Activated B cell treated with CpG ODN at 0.5 μM for 24 hours (primary cell): ENCODE results near the gene RPL7A. TPM values are rescaled to one million over a fixed set of nuclear protein-coding genes. Genes with fewer than 3 reads are reported as not detected.
"Not testable (repeated sequence)": the region's sequence is repeated elsewhere in the genome, so short reads cannot be mapped to it uniquely, and the experiment has no call there.

ENCODE experiments used
- ATAC-seq: fragments of 200-7000 bp; cut with Tn5 transposase; one replicate; pipeline ENCODE4 v1.10.0; 2021; ENCODE audit warnings: low read depth, mild to moderate bottlenecking, moderate library complexity
- CTCF ChIA-PET: fragments of 350-600 bp; sonication (Branson Sonifier 250); formaldehyde crosslinking; loops from one replicate; lab custom pipeline; 2021; ENCODE audit warnings: antibody characterized with exemption; lab: Charles Lee
- POLR2A ChIA-PET: fragments of 350-600 bp; sonication (Branson Sonifier 250); formaldehyde crosslinking; loops from one replicate; lab custom pipeline; 2021; ENCODE audit warnings: antibody characterized with exemption; lab: Charles Lee
- DNase-seq: peaks from one replicate; pipeline ENCODE4 v3.0.0; 2022
- H3K27ac Mint-ChIP-seq: one replicate; pipeline ENCODE4 v1.8.0; 2020; ENCODE audit warnings: mixed read lengths
- H3K27me3 Mint-ChIP-seq: one replicate; pipeline ENCODE4 v1.8.0; 2021; ENCODE audit warnings: mixed read lengths
- H3K36me3 Mint-ChIP-seq: one replicate; pipeline ENCODE4 v1.8.0; 2021; ENCODE audit warnings: low read depth, mixed read lengths
- H3K4me1 Mint-ChIP-seq: one replicate; pipeline ENCODE4 v1.8.0; 2021; ENCODE audit warnings: mixed read lengths
- H3K4me3 Mint-ChIP-seq: one replicate; pipeline ENCODE4 v1.8.0; 2020; ENCODE audit warnings: mild to moderate bottlenecking, mixed read lengths
- H3K9me3 Mint-ChIP-seq: one replicate; pipeline ENCODE4 v1.8.0; 2020; ENCODE audit warnings: mixed read lengths
- intact Hi-C: fragments of 100-400 bp; cut with micrococcal nuclease; formaldehyde crosslinking; loops from one replicate; pipeline ENCODE4 v1.15.1; 2024
- total RNA-seq: library from RNA; stranded (reverse); gene quantifications from 2 replicates; pipeline ENCODE4 v1.2.3, GENCODE V29; 2022
- TF ChIP-seq, protein P1 (sequence below): fragments of 200-600 bp; IDR thresholded peaks from one replicate; pipeline ENCODE4 v1.8.0; 2022; ENCODE audit warnings: antibody characterized with exemption, mild to moderate bottlenecking

RPL7A gene
- total RNA-seq, 1 donor from 2014 or later = 3,786 TPM

DNA sequence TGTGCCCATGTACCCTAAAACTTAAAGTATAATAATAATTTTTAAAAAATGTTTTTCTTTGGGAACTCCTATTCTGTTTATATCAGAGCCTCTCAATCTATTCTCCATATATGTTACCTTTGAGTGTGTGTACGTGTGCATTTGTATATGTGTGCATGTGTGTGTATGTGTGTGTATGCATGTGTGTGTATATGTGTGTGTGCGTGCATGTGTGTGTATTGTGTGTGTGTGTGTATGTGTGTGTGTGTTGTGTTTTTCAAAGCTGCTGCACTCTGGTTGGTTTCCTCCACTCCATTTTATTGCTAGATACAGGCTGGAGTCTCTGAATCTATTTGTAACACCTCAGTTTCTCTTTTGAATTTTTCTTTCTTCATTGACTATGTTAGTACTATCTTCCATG, 32.0 kb upstream of the RPL7A start:
- no peaks in the 10 kb centered on the region for H3K9me3 Mint-ChIP-seq
- no peak for ATAC-seq
- H3K4me3 Mint-ChIP-seq = no peak overlapping the region
- TF ChIP-seq, protein P1, sequence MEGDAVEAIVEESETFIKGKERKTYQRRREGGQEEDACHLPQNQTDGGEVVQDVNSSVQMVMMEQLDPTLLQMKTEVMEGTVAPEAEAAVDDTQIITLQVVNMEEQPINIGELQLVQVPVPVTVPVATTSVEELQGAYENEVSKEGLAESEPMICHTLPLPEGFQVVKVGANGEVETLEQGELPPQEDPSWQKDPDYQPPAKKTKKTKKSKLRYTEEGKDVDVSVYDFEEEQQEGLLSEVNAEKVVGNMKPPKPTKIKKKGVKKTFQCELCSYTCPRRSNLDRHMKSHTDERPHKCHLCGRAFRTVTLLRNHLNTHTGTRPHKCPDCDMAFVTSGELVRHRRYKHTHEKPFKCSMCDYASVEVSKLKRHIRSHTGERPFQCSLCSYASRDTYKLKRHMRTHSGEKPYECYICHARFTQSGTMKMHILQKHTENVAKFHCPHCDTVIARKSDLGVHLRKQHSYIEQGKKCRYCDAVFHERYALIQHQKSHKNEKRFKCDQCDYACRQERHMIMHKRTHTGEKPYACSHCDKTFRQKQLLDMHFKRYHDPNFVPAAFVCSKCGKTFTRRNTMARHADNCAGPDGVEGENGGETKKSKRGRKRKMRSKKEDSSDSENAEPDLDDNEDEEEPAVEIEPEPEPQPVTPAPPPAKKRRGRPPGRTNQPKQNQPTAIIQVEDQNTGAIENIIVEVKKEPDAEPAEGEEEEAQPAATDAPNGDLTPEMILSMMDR = no peak
- POLR2A ChIA-PET = no interaction called here
- intact Hi-C loops = no loop called here
- no peaks in the 10 kb centered on the region for H3K4me1 Mint-ChIP-seq
- DNase-seq = no peak
- CTCF ChIA-PET = no interaction called here
- peaks cover 4% of the 10 kb centered on the region for H3K27me3 Mint-ChIP-seq
- H3K27ac Mint-ChIP-seq = no peak overlapping the region
- no peaks in the 10 kb centered on the region for H3K36me3 Mint-ChIP-seq

GRCh38 chr9:133317551-133317950, 30.5 kb upstream of the RPL7A start:
- H3K27me3 Mint-ChIP-seq, H3K4me3 Mint-ChIP-seq, H3K9me3 Mint-ChIP-seq, POLR2A ChIA-PET, H3K27ac Mint-ChIP-seq, intact Hi-C loops, H3K4me1 Mint-ChIP-seq, ATAC-seq, CTCF ChIA-PET, DNase-seq, H3K36me3 Mint-ChIP-seq: not testable (repeated sequence)

DNA sequence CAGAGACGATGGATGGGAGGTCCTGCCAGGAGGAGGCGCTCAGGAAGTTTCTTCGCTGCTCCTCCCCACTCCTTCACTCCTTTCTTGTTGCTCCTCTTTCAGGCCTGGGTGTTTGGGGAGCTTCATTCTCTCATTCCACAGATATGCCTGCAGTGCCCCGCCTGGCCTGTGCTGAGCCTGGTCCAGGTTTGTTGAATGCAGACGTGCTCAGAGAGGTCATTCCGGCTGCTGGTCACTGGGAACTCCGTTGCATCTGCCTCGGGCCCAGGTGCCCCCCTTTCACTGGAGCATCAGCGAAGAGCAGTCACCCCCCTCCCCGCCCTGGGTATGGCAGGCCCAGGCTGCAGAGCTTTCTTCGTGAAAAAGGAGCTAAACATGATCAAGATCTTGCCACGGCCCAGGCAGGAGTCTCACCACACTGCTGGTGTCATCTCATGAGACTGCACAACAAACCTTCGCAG, 27.6 kb upstream of the RPL7A start:
- POLR2A ChIA-PET = no interaction called here
- H3K36me3 Mint-ChIP-seq = no peaks in the 10 kb centered on the region
- no peaks in the 10 kb centered on the region for H3K4me1 Mint-ChIP-seq
- no peak overlapping the region for H3K27ac Mint-ChIP-seq
- peaks cover 2% of the 10 kb centered on the region for H3K27me3 Mint-ChIP-seq
- ATAC-seq (no peak), DNase-seq (no peak)
- H3K9me3 Mint-ChIP-seq = no peaks in the 10 kb centered on the region
- H3K4me3 Mint-ChIP-seq = no peak overlapping the region
- CTCF ChIA-PET = no interaction called here
- intact Hi-C loops = no loop called here
- TF ChIP-seq, protein P1 = no peak

DNA sequence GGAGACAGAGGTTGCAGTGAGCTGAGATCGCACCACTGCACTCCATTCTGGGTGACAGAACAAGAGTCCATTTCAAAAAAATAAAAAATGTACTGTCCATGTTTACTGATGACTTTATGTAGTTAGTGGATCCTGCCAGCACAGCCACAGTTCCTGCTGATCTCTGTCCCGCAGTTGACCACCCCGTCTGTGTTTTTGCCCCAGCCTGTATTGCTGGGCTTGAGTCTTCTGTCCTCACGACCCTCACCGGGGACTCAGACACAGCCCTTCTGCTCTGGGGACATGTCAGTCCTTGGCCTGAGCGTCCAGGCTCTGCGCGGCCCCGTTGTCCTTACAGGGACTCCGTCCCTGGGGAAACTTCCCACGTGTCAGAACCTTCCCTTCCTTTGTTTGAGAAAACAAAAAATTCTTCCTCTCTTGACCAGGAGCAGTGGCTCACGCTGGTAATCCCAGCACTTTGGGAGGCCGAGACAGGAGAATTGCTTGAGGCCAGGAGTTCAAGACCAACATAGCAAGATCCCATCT, 26.5 kb upstream of the RPL7A start:
- H3K4me3 Mint-ChIP-seq = no peak overlapping the region
- POLR2A ChIA-PET = no interaction called here
- no peaks in the 10 kb centered on the region for H3K27me3 Mint-ChIP-seq
- DNase-seq (no peak), ATAC-seq (no peak)
- intact Hi-C loops = no loop called here
- peaks cover 3% of the 10 kb centered on the region for H3K36me3 Mint-ChIP-seq
- no peak overlapping the region for H3K27ac Mint-ChIP-seq
- CTCF ChIA-PET = no interaction called here
- TF ChIP-seq, protein P1 = no peak
- no peaks in the 10 kb centered on the region for H3K9me3 Mint-ChIP-seq
- no peaks in the 10 kb centered on the region for H3K4me1 Mint-ChIP-seq

GRCh38 chr9:133322701-133323100, 25.3 kb upstream of the RPL7A start:
- Mint-ChIP-seq H3K9me3 (no peaks in the 10 kb centered on the region), H3K36me3 (peaks cover 7% of the 10 kb centered on the region), H3K4me3 (no peak overlapping the region), H3K27ac (no peak overlapping the region), H3K27me3 (no peaks in the 10 kb centered on the region), H3K4me1 (no peaks in the 10 kb centered on the region)
- TF ChIP-seq, protein P1 = no peak
- ChIA-PET CTCF (no interaction called here), POLR2A (no interaction called here)
- intact Hi-C loops = no loop called here
- DNase-seq (no peak), ATAC-seq (no peak)

GRCh38 chr9:133323211-133323610, 24.8 kb upstream of the RPL7A start:
- no peaks in the 10 kb centered on the region for H3K4me1 Mint-ChIP-seq
- no peak for DNase-seq
- POLR2A ChIA-PET = no interaction called here
- CTCF ChIA-PET = no interaction called here
- TF ChIP-seq, protein P1 = no peak
- H3K4me3 Mint-ChIP-seq = no peak overlapping the region
- no peaks in the 10 kb centered on the region for H3K9me3 Mint-ChIP-seq
- no peak overlapping the region for H3K27ac Mint-ChIP-seq
- no peaks in the 10 kb centered on the region for H3K27me3 Mint-ChIP-seq
- intact Hi-C loops = no loop called here
- ATAC-seq = no peak
- H3K36me3 Mint-ChIP-seq = peaks cover 9% of the 10 kb centered on the region
